ENCODE measurements around the gene NAT16.

GRCh38 chr7:101153969-101154692 is 26.0 kb downstream of the NAT16 start, which contains the start of gene AP1S1:
- TF ChIP-seq CTCF (IDR thresholded peaks at IDR 0.05; ENCODE audit: insufficient read depth, low read depth, low read length) (no peak), EZH2 (IDR thresholded peaks at IDR 0.05; ENCODE audit: insufficient read depth, low read length) (no peak)

All from astrocyte (in vitro differentiated cells and primary cell).